K562 (cell line): ENCODE measurements around the gene HPD. TPM values are rescaled to one million over a fixed set of nuclear protein-coding genes. Genes with fewer than 3 reads are reported as not detected.

Experiments used
- ATAC-seq: fragments of 200-7000 bp; cut with Tn5 transposase; 3 replicates; pipeline ENCODE4 v1.9.1; 2020; ENCODE audit warnings: moderate library complexity
- BruUV-seq: library from RNA; stranded (reverse); fragments of 400-500 nt; replicated peaks from 2 replicates; lab custom pipeline; 2021; lab: Mats Ljungman, UMichigan
- CTCF ChIA-PET: fragments of 300-600 bp; formaldehyde crosslinking; extraction: SDS; loops from one replicate; lab custom pipeline; 2021; ENCODE audit warnings: low intra/inter-chr PET ratio; lab: Yijun Ruan, JAX
- POLR2A ChIA-PET: fragments of 300-600, 350-650 bp; sonication (Branson Sonifier 250); formaldehyde crosslinking; extraction: SDS; loops from one replicate; lab custom pipeline; 2021; ENCODE audit warnings: antibody characterized with exemption, inconsistent platforms; lab: Yijun Ruan, JAX
- DNase-seq, 4 experiments: peaks; one replicate each; pipeline versions ENCODE4 v3.0.0 to v3.0.0-alpha.2; 2011 to 2018; ENCODE audit warnings: low spot score in 3 of 4, mixed read lengths in 3 of 4; ENCODE audit errors: extremely low read depth in 1 of 4
- FAIRE-seq: peaks from 2 replicates; lab custom pipeline; 2011; peaks lifted over from hg19 to GRCh38; lab: Jason Lieb, UNC
- H2AFZ ChIP-seq: 2 replicates; pipeline ENCODE4 v1.6.0; 2011; ENCODE audit warnings: low read depth, low read length, control low read depth, inconsistent platforms
- H3K27ac ChIP-seq: fragments of 200-600 bp; 3 replicates; pipeline ENCODE4 v1.8.0; 2011; ENCODE audit warnings: low read depth, mild to moderate bottlenecking, control low read depth, inconsistent platforms, low read length, moderate library complexity, mixed read lengths; ENCODE audit errors: extremely low read depth
- H3K27me3 ChIP-seq, 2 experiments: fragments of 300-600 bp in 1 of 2; 2 replicates in 1 of 2; 3 replicates in 1 of 2; pipeline versions ENCODE4 v1.6.0 to v1.8.0; 2011; ENCODE audit warnings: inconsistent platforms in 2 of 2, low read length in 2 of 2, mild to moderate bottlenecking in 1 of 2, mixed read lengths in 1 of 2, moderate library complexity in 1 of 2; ENCODE audit not compliant: control insufficient read depth in 2 of 2, insufficient read depth in 2 of 2
- H3K36me3 ChIP-seq: fragments of 300-600 bp; 3 replicates; pipeline ENCODE4 v1.8.0; 2011; ENCODE audit warnings: mild to moderate bottlenecking, low read length, inconsistent platforms; ENCODE audit not compliant: control insufficient read depth, insufficient read depth
- H3K4me1 ChIP-seq, 2 experiments: fragments of 200-600 bp in 1 of 2; replicated peaks in 1 of 2; 2 replicates in 1 of 2; 3 replicates in 1 of 2; pipeline versions ENCODE4 v1.5.1 to v1.8.0; 2011; ENCODE audit warnings: inconsistent platforms in 2 of 2, low read length in 2 of 2, mild to moderate bottlenecking in 1 of 2, mixed read lengths in 1 of 2, moderate library complexity in 1 of 2; ENCODE audit not compliant: control insufficient read depth in 2 of 2, insufficient read depth in 2 of 2
- H3K4me2 ChIP-seq: 2 replicates; pipeline ENCODE4 v1.6.1; 2011; ENCODE audit warnings: low read length, control low read depth, inconsistent platforms, mixed read lengths; ENCODE audit not compliant: insufficient read depth
- H3K4me3 ChIP-seq: fragments of 200-600 bp; sonication (generic), shearing (Covaris generic); 2 replicates; pipeline ENCODE4 v1.5.1; 2016; ENCODE audit warnings: control low read depth, inconsistent platforms
- H3K79me2 ChIP-seq: fragments of 200-600 bp; 3 replicates; pipeline ENCODE4 v1.8.0; 2011; ENCODE audit warnings: low read length, inconsistent platforms; ENCODE audit not compliant: control insufficient read depth, insufficient read depth
- H3K9ac ChIP-seq, 2 experiments: 2 replicates each; pipeline versions ENCODE4 v1.6.0 to v1.6.1; 2011; ENCODE audit warnings: low read depth in 2 of 2, low read length in 2 of 2, control low read depth in 1 of 2, inconsistent platforms in 1 of 2, mild to moderate bottlenecking in 1 of 2, mixed read lengths in 1 of 2; ENCODE audit not compliant: insufficient read depth in 1 of 2
- H3K9me1 ChIP-seq: one replicate; pipeline ENCODE4 v1.6.0; 2011; ENCODE audit warnings: inconsistent platforms, mild to moderate bottlenecking, low read length, moderate library complexity; ENCODE audit not compliant: control insufficient read depth, insufficient read depth
- H3K9me3 ChIP-seq: replicated peaks from 2 replicates; pipeline ENCODE4 v1.5.1; 2011; ENCODE audit warnings: low read depth, low read length, inconsistent platforms; ENCODE audit not compliant: control insufficient read depth, insufficient read depth
- H4K20me1 ChIP-seq: replicated peaks from 2 replicates; pipeline ENCODE4 v1.6.1; 2011; ENCODE audit warnings: low read length, inconsistent platforms, mixed read lengths; ENCODE audit not compliant: control insufficient read depth, insufficient read depth
- CBX1 ChIP-seq: sonication (generic); IDR thresholded peaks from 2 replicates; pipeline ENCODE4 v1.6.1; 2016; ENCODE audit warnings: antibody characterized with exemption, low read depth, mild to moderate bottlenecking
- CEBPB ChIP-seq: fragments of 450-650 bp; IDR thresholded peaks from 2 replicates; pipeline ENCODE4 v1.6.1; 2016; ENCODE audit warnings: missing genetic modification characterization, missing compliant biosample characterization
- GABPB2 ChIP-seq: fragments of 250-450 bp; sonication (Bioruptor Pico); conservative IDR thresholded peaks from 2 replicates; pipeline ENCODE4 v1.5.1; 2021; ENCODE audit warnings: mild to moderate bottlenecking
- KDM1A ChIP-seq, 2 experiments: fragments of 450-650 bp; IDR thresholded peaks; 2 replicates each; pipeline ENCODE4 v1.6.1; 2016; ENCODE audit warnings: mild to moderate bottlenecking in 2 of 2
- MBD1 ChIP-seq: fragments of 250-450 bp; sonication (Bioruptor Pico); IDR thresholded peaks from 2 replicates; pipeline ENCODE4 v1.8.0; 2022; ENCODE audit warnings: inconsistent platforms
- NFATC3 ChIP-seq: fragments of 450-650 bp; IDR thresholded peaks from 2 replicates; pipeline ENCODE4 v1.6.1; 2017; ENCODE audit warnings: mild to moderate bottlenecking
- NFE2 ChIP-seq: IDR thresholded peaks from 2 replicates; pipeline ENCODE4 v1.6.1; 2014; ENCODE audit warnings: antibody characterized with exemption, low read depth
- PHF8 ChIP-seq: fragments of 200-600 bp; sonication (generic); IDR thresholded peaks from 2 replicates; pipeline ENCODE4 v1.6.1; 2012; ENCODE audit warnings: mixed run types, mild to moderate bottlenecking, inconsistent platforms, low read length, moderate library complexity, borderline replicate concordance
- SAP30 ChIP-seq: fragments of 200-600 bp; sonication (generic); IDR thresholded peaks from 2 replicates; pipeline ENCODE4 v1.6.1; 2012; ENCODE audit warnings: borderline replicate concordance, low read depth, mild to moderate bottlenecking, moderate library complexity, low read length, control low read depth, inconsistent platforms; ENCODE audit not compliant: insufficient read depth, poor library complexity, severe bottlenecking
- SMARCA5 ChIP-seq: fragments of 450-650 bp; IDR thresholded peaks from 2 replicates; pipeline ENCODE4 v1.6.1; 2016
- TARDBP ChIP-seq: fragments of 450-650 bp; IDR thresholded peaks from 2 replicates; pipeline ENCODE4 v1.6.1; 2016
- TEAD2 ChIP-seq: fragments of 450-650 bp; IDR thresholded peaks from 2 replicates; pipeline ENCODE4 v1.6.1; 2016; ENCODE audit warnings: missing genetic modification characterization, control low read depth, missing compliant biosample characterization
- TFAM ChIP-seq: fragments of 250-450 bp; sonication (Bioruptor Pico); conservative IDR thresholded peaks from 2 replicates; pipeline ENCODE4 v1.5.0; 2021; ENCODE audit warnings: mild to moderate bottlenecking, moderate library complexity
- YBX1 ChIP-seq: fragments of 450-650 bp; IDR thresholded peaks from 2 replicates; pipeline ENCODE4 v1.7.1; 2016; ENCODE audit warnings: mild to moderate bottlenecking
- ZNF586 ChIP-seq: fragments of 450-650 bp; formaldehyde crosslinking; conservative IDR thresholded peaks from 2 replicates; pipeline ENCODE4 v1.4.0; 2020; ENCODE audit warnings: mild to moderate bottlenecking, moderate library complexity
- WGBS: fragments of 100-300 bp; shearing (Covaris generic); methylation state at CpG from one replicate; pipeline ENCODE4 v1.1.6; 2016; ENCODE audit warnings: low coverage, mixed read lengths; ENCODE audit not compliant: insufficient coverage; ENCODE audit errors: missing lambda C conversion rate; 5-methylcytosine and 5-hydroxymethylcytosine counted together
- in situ Hi-C: fragments of 300-500 bp; cut with MboI; formaldehyde crosslinking; loops from 4 replicates; pipeline ENCODE4 v1.15.0; 2018; ENCODE audit warnings: inconsistent platforms, mixed read lengths
- intact Hi-C: fragments of 100-400 bp; cut with micrococcal nuclease; formaldehyde crosslinking; loops from 2 replicates; pipeline ENCODE4 v1.14.2; 2022
- polyA plus RNA-seq, 8 experiments: library from polyadenylated mRNA; depleted of rRNA in 4 of 8; stranded (reverse) in 5 of 8; unstranded in 3 of 8; fragments of >200 nt; fragmentation: Nextera tagmentation in 2 of 8; fragmentation: Illumina TruSeq in 1 of 8; extraction: Ambion mirVana in 2 of 8; extraction: Trizol in 1 of 8; gene quantifications; 2 replicates each; pipeline versions ENCODE4 v1.2.1 to v1.2.3, GENCODE V29; 2011 to 2014; ENCODE audit warnings: inconsistent platforms in 1 of 8, missing spikeins in 1 of 8
- total RNA-seq, 7 experiments: library from RNA; depleted of rRNA in 6 of 7; stranded (reverse); fragments of >200 nt in 6 of 7; fragmentation: Illumina TruSeq in 2 of 7; extraction: Trizol in 2 of 7; gene quantifications; 2 replicates each; pipeline versions ENCODE4 v1.2.1 to v1.2.3, GENCODE V29; 2011 to 2021; ENCODE audit warnings: low replicate concordance in 1 of 7
- TF ChIP-seq, protein P1 (sequence below): fragments of 450-650 bp; IDR thresholded peaks from 2 replicates; pipeline ENCODE4 v1.6.1; 2016; ENCODE audit warnings: missing biosample characterization, missing genetic modification characterization
- TF ChIP-seq, protein P2 (sequence below): fragments of 250-450 bp; sonication (Bioruptor Pico); IDR thresholded peaks from 2 replicates; pipeline ENCODE4 v1.9.0; 2021; ENCODE audit warnings: mild to moderate bottlenecking

HPD gene
- total and polyA plus RNA-seq, 9 of the 15 experiments (the other 6 are each of a cell fraction or from before 2014, with no cell fraction given) = 0.06 to 0.29 (median 0.07) TPM; not detected in 4

GRCh38 chr12:121812921-121813896 lies 45.5 kb downstream of the HPD start:
- Histone ChIP-seq H3K27me3 (no peaks in the 10 kb centered on the region), H3K9ac (peak overlapping the region in 1 of 2 experiments; percentile 93; a peak in 2 of 4 replicates), H3K4me2 (peak overlapping the region; percentile 92), H3K9me1 (no peaks in the 10 kb centered on the region), H3K36me3 (peaks cover 92% of the 10 kb centered on the region), H3K4me1 (peaks cover 22 to 52% of the 10 kb centered on the region in 2 experiments), H3K27ac (no peak overlapping the region; the same call in 2 of the 3 replicates), H3K4me3 (peak overlapping the region; percentile 53), H2AFZ (no peak overlapping the region), H3K79me2 (peaks cover 51% of the 10 kb centered on the region), H4K20me1 (peaks cover 24% of the 10 kb centered on the region), H3K9me3 (no peaks in the 10 kb centered on the region)
- no peak for ATAC-seq
- intact Hi-C loops = loop anchor here (1.0 to 2.0 kb wide), 3 partner anchors 18 to 76 kb away; partner anchors contain the start of gene PSMD9
- ChIA-PET CTCF (interaction anchor here (0.6 to 5.5 kb wide), 3 partner anchors 18 to 76 kb away, joined by 3 to 73 read pairs (median 5); partner anchors contain the start of gene RHOF), POLR2A (interaction anchor here (0.5 to 12.1 kb wide), 3 partner anchors 11 to 1231 kb away, joined by 3 to 194 read pairs (median 77); partner anchors contain the start of genes RHOF and SETD1B)
- no TSS peak for BruUV-seq
- peak in 2 of 4 experiments; percentile 37 to 39 for DNase-seq
- WGBS = 58% methylated on average over 21 of the region's 25 CpGs
- in situ Hi-C loops = no loop called here
- FAIRE-seq = no peak
- TF ChIP-seq TARDBP (no peak), GABPB2 (CRISPR knock-in tag) (no peak), TEAD2 (tag) (no peak), TFAM (CRISPR knock-in tag) (no peak), NFATC3 (no peak), MBD1 (CRISPR knock-in tag) (no peak), PHF8 (no peak), CBX1 (no peak), KDM1A (IDR thresholded peaks at IDR 0.05) (0 out of 4 replicates have a peak, but pooled peaks of 1 of the 2 experiments have one; percentile 10), NFE2 (no peak), YBX1 (no peak), SAP30 (no peak), CEBPB (tag) (peak; percentile 48; the same call in 1 of the 2 replicates), ZNF586 (CRISPR knock-in tag) (no peak), SMARCA5 (no peak)
- TF ChIP-seq, protein P1, sequence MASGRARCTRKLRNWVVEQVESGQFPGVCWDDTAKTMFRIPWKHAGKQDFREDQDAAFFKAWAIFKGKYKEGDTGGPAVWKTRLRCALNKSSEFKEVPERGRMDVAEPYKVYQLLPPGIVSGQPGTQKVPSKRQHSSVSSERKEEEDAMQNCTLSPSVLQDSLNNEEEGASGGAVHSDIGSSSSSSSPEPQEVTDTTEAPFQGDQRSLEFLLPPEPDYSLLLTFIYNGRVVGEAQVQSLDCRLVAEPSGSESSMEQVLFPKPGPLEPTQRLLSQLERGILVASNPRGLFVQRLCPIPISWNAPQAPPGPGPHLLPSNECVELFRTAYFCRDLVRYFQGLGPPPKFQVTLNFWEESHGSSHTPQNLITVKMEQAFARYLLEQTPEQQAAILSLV (tag) = no peak
- TF ChIP-seq, protein P2, sequence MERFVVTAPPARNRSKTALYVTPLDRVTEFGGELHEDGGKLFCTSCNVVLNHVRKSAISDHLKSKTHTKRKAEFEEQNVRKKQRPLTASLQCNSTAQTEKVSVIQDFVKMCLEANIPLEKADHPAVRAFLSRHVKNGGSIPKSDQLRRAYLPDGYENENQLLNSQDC (CRISPR knock-in tag) = no peak
